ENCODE data around the gene CYBA.

CYBA gene

GRCh38 chr16:88631384-88631783 is 19.5 kb downstream of the CYBA start:
- in situ Hi-C loops (cut with MboI; ENCODE audit: low pct_unique_long_range_greater_than_20kb, low sequenced_read_pairs, unreplicated experiment): no loop called here
- DNase-seq (ENCODE audit: low spot score): no peak
- TF ChIP-seq CTCF (IDR thresholded peaks at IDR 0.05; ENCODE audit: extremely low read depth, insufficient read depth, missing control alignments): no peak

- no peak for DNase-seq (ENCODE audit: low spot score)
- in situ Hi-C loops (cut with MboI; ENCODE audit: low pct_unique_long_range_greater_than_20kb, low sequenced_read_pairs, unreplicated experiment): no loop called here
Measured at GRCh38 chr16:88630941-88631340, 19.9 kb downstream of the CYBA start.

GRCh38 chr16:88630433-88630832 is 20.4 kb downstream of the CYBA start:
- no peak for DNase-seq (ENCODE audit: low spot score)
- no peak for TF ChIP-seq CTCF (IDR thresholded peaks at IDR 0.05; ENCODE audit: extremely low read depth, insufficient read depth, missing control alignments)
- in situ Hi-C loops (cut with MboI; ENCODE audit: low pct_unique_long_range_greater_than_20kb, low sequenced_read_pairs, unreplicated experiment): no loop called here

More at GRCh38 chr16:88630941-88631340, 19.9 kb downstream of the CYBA start:
- TF ChIP-seq CTCF (IDR thresholded peaks at IDR 0.05; ENCODE audit: extremely low read depth, insufficient read depth, missing control alignments): no peak

- DNase-seq (ENCODE audit: low spot score): no peak
- in situ Hi-C loops (cut with MboI; ENCODE audit: low pct_unique_long_range_greater_than_20kb, low sequenced_read_pairs, unreplicated experiment): no loop called here
- TF ChIP-seq CTCF (IDR thresholded peaks at IDR 0.05; ENCODE audit: extremely low read depth, insufficient read depth, missing control alignments): no peak
Measured at GRCh38 chr16:88629835-88630234, 21.0 kb downstream of the CYBA start.

- in situ Hi-C loops (cut with MboI; ENCODE audit: low pct_unique_long_range_greater_than_20kb, low sequenced_read_pairs, unreplicated experiment): no loop called here
- no peak for DNase-seq (ENCODE audit: low spot score)
- peak; percentile 38 for TF ChIP-seq CTCF (IDR thresholded peaks at IDR 0.05; ENCODE audit: extremely low read depth, insufficient read depth, missing control alignments)
Measured at GRCh38 chr16:88628512-88628974, 22.3 kb downstream of the CYBA start.

- DNase-seq (ENCODE audit: low spot score): no peak
- TF ChIP-seq CTCF (IDR thresholded peaks at IDR 0.05; ENCODE audit: extremely low read depth, insufficient read depth, missing control alignments): no peak
- in situ Hi-C loops (cut with MboI; ENCODE audit: low pct_unique_long_range_greater_than_20kb, low sequenced_read_pairs, unreplicated experiment): no loop called here
Measured at GRCh38 chr16:88627531-88628411, 23.1 kb downstream of the CYBA start.

Measured in GM13977 (cell line).